ENCODE data around the gene KCNS3. TPM values are rescaled to one million over a fixed set of nuclear protein-coding genes. Genes with fewer than 3 reads are reported as not detected.

Gene KCNS3
- total and polyA plus RNA-seq, 2 of the 4 experiments (the other 2 are of a cell fraction) = 2.9 to 4.3 TPM

GRCh38 chr2:17879913-17880274, 1.4 kb downstream of the KCNS3 start:
- H3K18ac ChIP-seq (ENCODE audit: low read depth, low read length) = no peak overlapping the region
- H3K27me3 ChIP-seq (ENCODE audit: control insufficient read depth, insufficient read depth, low read length) = peaks cover 31% of the 10 kb centered on the region
- no peak overlapping the region for H3K56ac ChIP-seq (ENCODE audit: extremely low read depth, insufficient read depth, low read length)
- DNase-seq (no peak), ATAC-seq (ENCODE audit: low read depth) (no peak)
- BruUV-seq (replicated peaks) = no TSS peak
- WGBS, 2 experiments (ENCODE audit: extremely low coverage in 2 of 2, insufficient read length in 1 of 2) = 40% methylated on average over 5 of the region's 9 CpGs; no CpG with 5 or more reads in 1 of the 2 experiments
- ChIA-PET CTCF (no interaction called here), POLR2A (ENCODE audit: unreplicated experiment) (no interaction called here)
- H3K36me3 ChIP-seq (ENCODE audit: control insufficient read depth, insufficient read depth, low read length) = no peaks in the 10 kb centered on the region
- peaks cover 0 to 5% of the 10 kb centered on the region in 2 experiments; a peak in 1 of 4 replicates for H3K79me1 ChIP-seq (ENCODE audit: low read depth in 1 of 2, low read length in 2 of 2)
- in situ Hi-C loops (cut with MboI; ENCODE audit: low sequenced_read_pairs) = no loop called here
- H3K14ac ChIP-seq (replicated peaks; ENCODE audit: low read depth, low read length) = no peak overlapping the region
- intact Hi-C loops (cut with micrococcal nuclease) = loop anchor here (5.0 kb wide), 1 partner anchor 97 kb away; no protein-coding TSS in a partner anchor
- H2BK5ac ChIP-seq (ENCODE audit: low read depth, low read length, poor library complexity, severe bottlenecking) = no peak overlapping the region
- H4K8ac ChIP-seq (ENCODE audit: low read depth in 2 of 2, low read length in 2 of 2) = no peak overlapping the region
- H2BK20ac ChIP-seq (ENCODE audit: low read depth, low read length) = no peak overlapping the region
- TF ChIP-seq POLR2A (IDR thresholded peaks at IDR 0.05; ENCODE audit: low read depth, low read length) (no peak), CEBPB (IDR thresholded peaks at IDR 0.05; ENCODE audit: low read depth, low read length) (no peak), MAZ (IDR thresholded peaks at IDR 0.05; ENCODE audit: borderline replicate concordance, low read depth, low read length) (no peak), USF2 (IDR thresholded peaks at IDR 0.05; ENCODE audit: low read depth, low read length) (no peak), CHD1 (IDR thresholded peaks at IDR 0.05; ENCODE audit: low read depth, low read length) (no peak), RFX5 (IDR thresholded peaks at IDR 0.05; ENCODE audit: low read depth, low read length) (no peak), MAFK (IDR thresholded peaks at IDR 0.05; ENCODE audit: low read depth, low read length) (no peak), SMC3 (IDR thresholded peaks at IDR 0.05; ENCODE audit: low read depth, low read length) (no peak), MXI1 (IDR thresholded peaks at IDR 0.05; ENCODE audit: borderline replicate concordance, low read depth, low read length) (no peak)
- TF ChIP-seq, protein P1, sequence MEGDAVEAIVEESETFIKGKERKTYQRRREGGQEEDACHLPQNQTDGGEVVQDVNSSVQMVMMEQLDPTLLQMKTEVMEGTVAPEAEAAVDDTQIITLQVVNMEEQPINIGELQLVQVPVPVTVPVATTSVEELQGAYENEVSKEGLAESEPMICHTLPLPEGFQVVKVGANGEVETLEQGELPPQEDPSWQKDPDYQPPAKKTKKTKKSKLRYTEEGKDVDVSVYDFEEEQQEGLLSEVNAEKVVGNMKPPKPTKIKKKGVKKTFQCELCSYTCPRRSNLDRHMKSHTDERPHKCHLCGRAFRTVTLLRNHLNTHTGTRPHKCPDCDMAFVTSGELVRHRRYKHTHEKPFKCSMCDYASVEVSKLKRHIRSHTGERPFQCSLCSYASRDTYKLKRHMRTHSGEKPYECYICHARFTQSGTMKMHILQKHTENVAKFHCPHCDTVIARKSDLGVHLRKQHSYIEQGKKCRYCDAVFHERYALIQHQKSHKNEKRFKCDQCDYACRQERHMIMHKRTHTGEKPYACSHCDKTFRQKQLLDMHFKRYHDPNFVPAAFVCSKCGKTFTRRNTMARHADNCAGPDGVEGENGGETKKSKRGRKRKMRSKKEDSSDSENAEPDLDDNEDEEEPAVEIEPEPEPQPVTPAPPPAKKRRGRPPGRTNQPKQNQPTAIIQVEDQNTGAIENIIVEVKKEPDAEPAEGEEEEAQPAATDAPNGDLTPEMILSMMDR (conservative IDR thresholded peaks at IDR 0.05; ENCODE audit: low read depth, low read length) = no peak
- TF ChIP-seq, protein P2, sequence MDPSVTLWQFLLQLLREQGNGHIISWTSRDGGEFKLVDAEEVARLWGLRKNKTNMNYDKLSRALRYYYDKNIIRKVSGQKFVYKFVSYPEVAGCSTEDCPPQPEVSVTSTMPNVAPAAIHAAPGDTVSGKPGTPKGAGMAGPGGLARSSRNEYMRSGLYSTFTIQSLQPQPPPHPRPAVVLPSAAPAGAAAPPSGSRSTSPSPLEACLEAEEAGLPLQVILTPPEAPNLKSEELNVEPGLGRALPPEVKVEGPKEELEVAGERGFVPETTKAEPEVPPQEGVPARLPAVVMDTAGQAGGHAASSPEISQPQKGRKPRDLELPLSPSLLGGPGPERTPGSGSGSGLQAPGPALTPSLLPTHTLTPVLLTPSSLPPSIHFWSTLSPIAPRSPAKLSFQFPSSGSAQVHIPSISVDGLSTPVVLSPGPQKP (IDR thresholded peaks at IDR 0.05; ENCODE audit: borderline replicate concordance, low read depth, low read length) = no peak
- H4K20me1 ChIP-seq (ENCODE audit: insufficient read depth, low read length) = no peaks in the 10 kb centered on the region
- H2AFZ ChIP-seq (replicated peaks; ENCODE audit: low read length, poor library complexity) = no peak overlapping the region
- H2AK9ac ChIP-seq (replicated peaks; ENCODE audit: low read depth, low read length, poor library complexity) = no peak overlapping the region
- no peak overlapping the region for H3K9ac ChIP-seq (ENCODE audit: low read depth, low read length)
- H3K27ac ChIP-seq (ENCODE audit: insufficient read depth, low read length) = no peak overlapping the region
- H2AK5ac ChIP-seq (ENCODE audit: low read depth, low read length) = no peak overlapping the region
- H3K4me1 ChIP-seq (ENCODE audit: control insufficient read depth, insufficient read depth, low read length) = no peaks in the 10 kb centered on the region
- no peak overlapping the region for H2BK15ac ChIP-seq (ENCODE audit: low read depth, low read length)
- H3K4ac ChIP-seq (ENCODE audit: low read depth, low read length) = no peak overlapping the region
- H3K23ac ChIP-seq (ENCODE audit: low read depth, low read length) = no peak overlapping the region
- H3K9me3 ChIP-seq (ENCODE audit: control insufficient read depth, insufficient read depth, low read length) = no peaks in the 10 kb centered on the region
- H3K4me2 ChIP-seq (ENCODE audit: low read depth, low read length) = peak overlapping the region; percentile 90; the same call in 1 of the 2 replicates
- peaks cover 6% of the 10 kb centered on the region; the same call in 1 of the 2 replicates for H3K9me1 ChIP-seq (ENCODE audit: insufficient read depth, low read length)
- dilution Hi-C loops (cut with HindIII; ENCODE audit: low sequenced_read_pairs, unreplicated experiment) = no loop called here
- H4K91ac ChIP-seq (ENCODE audit: insufficient read depth, low read depth, low read length) = no peak overlapping the region
- H2BK120ac ChIP-seq (ENCODE audit: low read depth, low read length) = no peak overlapping the region
- H3K4me3 ChIP-seq (ENCODE audit: insufficient read depth, low read depth, low read length) = no peak overlapping the region
- no peak overlapping the region for H4K5ac ChIP-seq (ENCODE audit: low read depth, low read length)

All from IMR-90 (cell line).